H1 (cell line): Measurements from ENCODE around the gene ZNF385D. TPM values are rescaled to one million over a fixed set of nuclear protein-coding genes. Genes with fewer than 3 reads are reported as not detected.

Experiments
- ATF3 ChIP-seq: IDR thresholded peaks from 2 replicates; pipeline ENCODE4 v1.6.1; 2011; ENCODE audit warnings: low read depth, mild to moderate bottlenecking, low read length; ENCODE audit not compliant: insufficient read depth
- CEBPB ChIP-seq: IDR thresholded peaks from 2 replicates; pipeline ENCODE4 v1.6.1; 2012; ENCODE audit warnings: low read depth, low read length
- EP300 ChIP-seq, 2 experiments: IDR thresholded peaks; 1 replicate in 1 of 2; 2 replicates in 1 of 2; pipeline ENCODE4 v1.6.1; 2011 to 2012; ENCODE audit warnings: low read depth in 2 of 2, low read length in 2 of 2, mild to moderate bottlenecking in 2 of 2, borderline replicate concordance in 1 of 2, inconsistent platforms in 1 of 2, moderate library complexity in 1 of 2
- NRF1 ChIP-seq: IDR thresholded peaks from 2 replicates; pipeline ENCODE4 v1.6.1; 2011; ENCODE audit warnings: mild to moderate bottlenecking, low read depth, low read length, improper control_type of control experiment
- polyA plus RNA-seq, 7 experiments: library from polyadenylated mRNA; depleted of rRNA in 3 of 7; stranded (reverse) in 5 of 7; unstranded in 2 of 7; fragments of >200 nt in 5 of 7; fragments of 200-250 nt in 2 of 7; gene quantifications; 1 replicate in 5 of 7; 2 replicates in 1 of 7; 4 replicates in 1 of 7; pipeline versions ENCODE4 v1.2.1 to v1.2.3, GENCODE V29; 2011 to 2013; ENCODE audit warnings: missing spikeins in 2 of 7, mixed read lengths in 2 of 7
- total RNA-seq: library from RNA; stranded (reverse); fragmentation: NEBNext Ultra II Directional; extraction: Animal tissue kit (Norgen Biotek cat#: 25700); gene quantifications from 2 replicates; pipeline ENCODE4 v1.2.1, GENCODE V29; 2021
- TF ChIP-seq, protein P1 (sequence below): fragments of 300-600 bp; sonication (generic); IDR thresholded peaks from 2 replicates; pipeline ENCODE4 v1.7.1; 2012; ENCODE audit warnings: low read length, moderate library complexity, mild to moderate bottlenecking, inconsistent platforms; ENCODE audit not compliant: insufficient replicate concordance

Gene ZNF385D
- total and polyA plus RNA-seq, 2 of the 8 experiments (the other 6 are each of a cell fraction or from before 2014, with no cell fraction given) = 5.9 to 10.8 TPM

GRCh38 chr3:21542656-21543379, 208.2 kb downstream of the ZNF385D start (continued):
- TF ChIP-seq, protein P1, sequence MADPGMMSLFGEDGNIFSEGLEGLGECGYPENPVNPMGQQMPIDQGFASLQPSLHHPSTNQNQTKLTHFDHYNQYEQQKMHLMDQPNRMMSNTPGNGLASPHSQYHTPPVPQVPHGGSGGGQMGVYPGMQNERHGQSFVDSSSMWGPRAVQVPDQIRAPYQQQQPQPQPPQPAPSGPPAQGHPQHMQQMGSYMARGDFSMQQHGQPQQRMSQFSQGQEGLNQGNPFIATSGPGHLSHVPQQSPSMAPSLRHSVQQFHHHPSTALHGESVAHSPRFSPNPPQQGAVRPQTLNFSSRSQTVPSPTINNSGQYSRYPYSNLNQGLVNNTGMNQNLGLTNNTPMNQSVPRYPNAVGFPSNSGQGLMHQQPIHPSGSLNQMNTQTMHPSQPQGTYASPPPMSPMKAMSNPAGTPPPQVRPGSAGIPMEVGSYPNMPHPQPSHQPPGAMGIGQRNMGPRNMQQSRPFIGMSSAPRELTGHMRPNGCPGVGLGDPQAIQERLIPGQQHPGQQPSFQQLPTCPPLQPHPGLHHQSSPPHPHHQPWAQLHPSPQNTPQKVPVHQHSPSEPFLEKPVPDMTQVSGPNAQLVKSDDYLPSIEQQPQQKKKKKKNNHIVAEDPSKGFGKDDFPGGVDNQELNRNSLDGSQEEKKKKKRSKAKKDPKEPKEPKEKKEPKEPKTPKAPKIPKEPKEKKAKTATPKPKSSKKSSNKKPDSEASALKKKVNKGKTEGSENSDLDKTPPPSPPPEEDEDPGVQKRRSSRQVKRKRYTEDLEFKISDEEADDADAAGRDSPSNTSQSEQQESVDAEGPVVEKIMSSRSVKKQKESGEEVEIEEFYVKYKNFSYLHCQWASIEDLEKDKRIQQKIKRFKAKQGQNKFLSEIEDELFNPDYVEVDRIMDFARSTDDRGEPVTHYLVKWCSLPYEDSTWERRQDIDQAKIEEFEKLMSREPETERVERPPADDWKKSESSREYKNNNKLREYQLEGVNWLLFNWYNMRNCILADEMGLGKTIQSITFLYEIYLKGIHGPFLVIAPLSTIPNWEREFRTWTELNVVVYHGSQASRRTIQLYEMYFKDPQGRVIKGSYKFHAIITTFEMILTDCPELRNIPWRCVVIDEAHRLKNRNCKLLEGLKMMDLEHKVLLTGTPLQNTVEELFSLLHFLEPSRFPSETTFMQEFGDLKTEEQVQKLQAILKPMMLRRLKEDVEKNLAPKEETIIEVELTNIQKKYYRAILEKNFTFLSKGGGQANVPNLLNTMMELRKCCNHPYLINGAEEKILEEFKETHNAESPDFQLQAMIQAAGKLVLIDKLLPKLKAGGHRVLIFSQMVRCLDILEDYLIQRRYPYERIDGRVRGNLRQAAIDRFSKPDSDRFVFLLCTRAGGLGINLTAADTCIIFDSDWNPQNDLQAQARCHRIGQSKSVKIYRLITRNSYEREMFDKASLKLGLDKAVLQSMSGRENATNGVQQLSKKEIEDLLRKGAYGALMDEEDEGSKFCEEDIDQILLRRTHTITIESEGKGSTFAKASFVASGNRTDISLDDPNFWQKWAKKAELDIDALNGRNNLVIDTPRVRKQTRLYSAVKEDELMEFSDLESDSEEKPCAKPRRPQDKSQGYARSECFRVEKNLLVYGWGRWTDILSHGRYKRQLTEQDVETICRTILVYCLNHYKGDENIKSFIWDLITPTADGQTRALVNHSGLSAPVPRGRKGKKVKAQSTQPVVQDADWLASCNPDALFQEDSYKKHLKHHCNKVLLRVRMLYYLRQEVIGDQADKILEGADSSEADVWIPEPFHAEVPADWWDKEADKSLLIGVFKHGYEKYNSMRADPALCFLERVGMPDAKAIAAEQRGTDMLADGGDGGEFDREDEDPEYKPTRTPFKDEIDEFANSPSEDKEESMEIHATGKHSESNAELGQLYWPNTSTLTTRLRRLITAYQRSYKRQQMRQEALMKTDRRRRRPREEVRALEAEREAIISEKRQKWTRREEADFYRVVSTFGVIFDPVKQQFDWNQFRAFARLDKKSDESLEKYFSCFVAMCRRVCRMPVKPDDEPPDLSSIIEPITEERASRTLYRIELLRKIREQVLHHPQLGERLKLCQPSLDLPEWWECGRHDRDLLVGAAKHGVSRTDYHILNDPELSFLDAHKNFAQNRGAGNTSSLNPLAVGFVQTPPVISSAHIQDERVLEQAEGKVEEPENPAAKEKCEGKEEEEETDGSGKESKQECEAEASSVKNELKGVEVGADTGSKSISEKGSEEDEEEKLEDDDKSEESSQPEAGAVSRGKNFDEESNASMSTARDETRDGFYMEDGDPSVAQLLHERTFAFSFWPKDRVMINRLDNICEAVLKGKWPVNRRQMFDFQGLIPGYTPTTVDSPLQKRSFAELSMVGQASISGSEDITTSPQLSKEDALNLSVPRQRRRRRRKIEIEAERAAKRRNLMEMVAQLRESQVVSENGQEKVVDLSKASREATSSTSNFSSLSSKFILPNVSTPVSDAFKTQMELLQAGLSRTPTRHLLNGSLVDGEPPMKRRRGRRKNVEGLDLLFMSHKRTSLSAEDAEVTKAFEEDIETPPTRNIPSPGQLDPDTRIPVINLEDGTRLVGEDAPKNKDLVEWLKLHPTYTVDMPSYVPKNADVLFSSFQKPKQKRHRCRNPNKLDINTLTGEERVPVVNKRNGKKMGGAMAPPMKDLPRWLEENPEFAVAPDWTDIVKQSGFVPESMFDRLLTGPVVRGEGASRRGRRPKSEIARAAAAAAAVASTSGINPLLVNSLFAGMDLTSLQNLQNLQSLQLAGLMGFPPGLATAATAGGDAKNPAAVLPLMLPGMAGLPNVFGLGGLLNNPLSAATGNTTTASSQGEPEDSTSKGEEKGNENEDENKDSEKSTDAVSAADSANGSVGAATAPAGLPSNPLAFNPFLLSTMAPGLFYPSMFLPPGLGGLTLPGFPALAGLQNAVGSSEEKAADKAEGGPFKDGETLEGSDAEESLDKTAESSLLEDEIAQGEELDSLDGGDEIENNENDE = no peak
- TF ChIP-seq NRF1 (no peak), ATF3 (no peak), CEBPB (no peak), EP300 (IDR thresholded peaks at IDR 0.05; ENCODE audit: borderline replicate concordance in 1 of 2, low read depth in 2 of 2, low read length in 2 of 2) (no peak)
